AG09319 (cell line): ENCODE results near the gene BCAT1.
"Not testable (repeated sequence)": the region's sequence is repeated elsewhere in the genome, so short reads cannot be mapped to it uniquely, and the experiment has no call there.

Experiments used
- DNase-seq: peaks from one replicate; pipeline ENCODE4 v3.0.0-alpha.2; 2010; ENCODE audit warnings: low read depth; ENCODE audit errors: extremely low read depth
- TF ChIP-seq, protein P1 (sequence below): IDR thresholded peaks from 2 replicates; pipeline ENCODE4 v1.5.1; 2011; ENCODE audit warnings: low read depth, mild to moderate bottlenecking, inconsistent platforms, low read length, moderate library complexity

Gene BCAT1

DNA sequence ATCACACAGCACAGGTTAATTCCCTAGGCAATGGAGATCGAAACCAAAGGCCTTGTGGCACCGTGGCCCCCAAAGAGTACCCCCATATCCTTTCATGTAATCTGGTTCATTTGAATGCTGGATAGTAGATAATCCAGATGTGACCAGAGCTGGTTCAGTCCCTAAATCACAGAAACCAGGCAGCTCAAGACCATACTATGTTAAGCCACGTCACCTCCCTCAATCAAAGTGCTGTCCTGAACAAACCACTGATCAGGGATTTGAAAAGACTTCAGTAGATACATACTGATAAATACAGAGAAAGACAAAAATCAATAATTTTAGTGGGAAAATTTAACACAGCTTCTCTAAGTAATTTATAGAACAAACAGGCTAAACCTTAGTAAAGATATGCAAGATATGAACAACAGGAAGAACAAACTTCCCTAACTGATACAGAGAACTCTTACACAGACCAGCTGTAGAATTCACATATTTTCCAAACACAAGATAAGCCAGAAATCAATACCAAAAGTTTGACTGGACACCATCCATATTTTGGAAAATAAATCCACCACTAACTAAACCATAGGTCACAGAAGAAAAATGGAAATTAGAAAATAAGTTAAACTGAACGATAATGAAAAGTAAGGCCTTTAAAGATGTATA, 67.1 kb downstream of the BCAT1 start:
- TF ChIP-seq, protein P1, sequence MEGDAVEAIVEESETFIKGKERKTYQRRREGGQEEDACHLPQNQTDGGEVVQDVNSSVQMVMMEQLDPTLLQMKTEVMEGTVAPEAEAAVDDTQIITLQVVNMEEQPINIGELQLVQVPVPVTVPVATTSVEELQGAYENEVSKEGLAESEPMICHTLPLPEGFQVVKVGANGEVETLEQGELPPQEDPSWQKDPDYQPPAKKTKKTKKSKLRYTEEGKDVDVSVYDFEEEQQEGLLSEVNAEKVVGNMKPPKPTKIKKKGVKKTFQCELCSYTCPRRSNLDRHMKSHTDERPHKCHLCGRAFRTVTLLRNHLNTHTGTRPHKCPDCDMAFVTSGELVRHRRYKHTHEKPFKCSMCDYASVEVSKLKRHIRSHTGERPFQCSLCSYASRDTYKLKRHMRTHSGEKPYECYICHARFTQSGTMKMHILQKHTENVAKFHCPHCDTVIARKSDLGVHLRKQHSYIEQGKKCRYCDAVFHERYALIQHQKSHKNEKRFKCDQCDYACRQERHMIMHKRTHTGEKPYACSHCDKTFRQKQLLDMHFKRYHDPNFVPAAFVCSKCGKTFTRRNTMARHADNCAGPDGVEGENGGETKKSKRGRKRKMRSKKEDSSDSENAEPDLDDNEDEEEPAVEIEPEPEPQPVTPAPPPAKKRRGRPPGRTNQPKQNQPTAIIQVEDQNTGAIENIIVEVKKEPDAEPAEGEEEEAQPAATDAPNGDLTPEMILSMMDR, result no peak
- DNase-seq, result no peak

DNA sequence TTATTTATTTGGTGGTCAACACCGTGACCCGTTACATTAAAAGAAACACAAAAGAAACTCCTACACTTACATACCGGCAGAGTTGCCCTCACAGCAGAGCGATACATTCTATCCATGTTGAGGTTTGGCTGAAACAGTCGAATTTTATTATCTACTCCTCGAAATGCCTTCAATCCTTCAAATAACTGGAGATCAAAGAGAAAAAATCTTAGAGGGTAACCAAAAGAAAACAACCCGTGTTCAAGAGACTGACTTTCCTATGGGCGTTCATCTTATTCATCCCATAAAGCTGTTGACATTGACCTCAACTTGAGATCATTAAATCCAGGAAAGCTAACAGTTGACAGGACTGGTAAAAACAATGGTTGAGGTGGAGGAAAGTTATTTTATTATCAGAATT, 67.7 kb downstream of the BCAT1 start:
- TF ChIP-seq, protein P1, result no peak
- DNase-seq, result no peak

DNA sequence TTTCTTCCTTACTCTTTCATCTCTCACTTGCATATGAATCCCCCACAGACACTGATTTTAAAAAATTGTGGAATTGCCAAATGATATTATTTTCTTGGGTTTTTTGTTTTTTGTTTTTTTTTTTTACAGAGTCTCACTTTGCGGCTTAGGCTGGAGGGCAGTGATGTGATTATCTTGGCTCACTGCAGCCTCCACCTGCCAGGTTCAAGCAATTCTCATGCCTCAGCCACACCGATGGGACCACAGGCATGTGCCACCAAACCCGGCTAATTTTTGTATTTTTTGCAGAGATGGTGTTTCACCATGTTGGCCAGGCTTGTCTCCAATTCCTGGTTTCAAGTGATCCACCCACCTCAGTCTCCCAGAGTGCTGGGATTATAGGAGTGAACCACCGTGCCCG, 68.2 kb downstream of the BCAT1 start:
- no peak for DNase-seq
- TF ChIP-seq, protein P1, result no peak

DNA sequence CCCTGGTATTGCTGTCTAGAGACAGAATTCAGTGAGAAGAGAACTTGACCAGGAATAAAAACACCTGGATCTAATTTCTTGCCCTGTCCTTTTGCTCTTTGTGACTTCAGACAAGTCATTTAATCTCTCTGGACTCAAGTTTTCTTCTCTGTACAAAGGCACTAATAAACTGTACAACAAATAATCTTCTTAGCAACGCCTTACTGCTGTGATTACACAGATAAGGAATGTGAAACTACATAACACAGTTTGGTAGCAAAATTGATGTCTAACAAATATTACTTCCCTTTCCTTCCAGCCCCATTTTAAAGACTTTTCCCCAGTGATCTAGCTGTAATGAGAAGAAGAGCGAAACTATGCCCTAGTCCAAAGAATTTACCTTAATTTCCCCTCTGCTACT, 69.3 kb downstream of the BCAT1 start:
- no peak for DNase-seq

DNA sequence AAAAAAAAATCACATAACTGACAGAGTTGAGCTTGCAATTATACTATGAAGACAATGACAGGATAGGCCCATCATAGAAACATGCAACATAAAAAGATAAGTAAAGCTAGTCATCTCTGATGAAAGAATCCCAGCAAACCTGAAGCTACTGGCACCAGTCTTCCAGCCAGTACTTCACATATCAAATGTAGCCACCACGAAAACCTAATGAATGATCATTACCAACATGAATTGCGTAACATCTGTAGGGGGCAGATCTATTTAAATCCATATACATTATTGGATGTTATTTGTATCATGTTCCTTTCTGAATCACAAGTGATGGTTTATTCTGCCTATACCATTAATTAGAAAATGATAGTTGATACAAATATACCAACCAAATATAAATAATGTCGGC, 73.9 kb downstream of the BCAT1 start:
- TF ChIP-seq, protein P1, result no peak
- no peak for DNase-seq

More for the DNA sequence above, 69.3 kb downstream of the BCAT1 start:
- TF ChIP-seq, protein P1, result no peak

DNA sequence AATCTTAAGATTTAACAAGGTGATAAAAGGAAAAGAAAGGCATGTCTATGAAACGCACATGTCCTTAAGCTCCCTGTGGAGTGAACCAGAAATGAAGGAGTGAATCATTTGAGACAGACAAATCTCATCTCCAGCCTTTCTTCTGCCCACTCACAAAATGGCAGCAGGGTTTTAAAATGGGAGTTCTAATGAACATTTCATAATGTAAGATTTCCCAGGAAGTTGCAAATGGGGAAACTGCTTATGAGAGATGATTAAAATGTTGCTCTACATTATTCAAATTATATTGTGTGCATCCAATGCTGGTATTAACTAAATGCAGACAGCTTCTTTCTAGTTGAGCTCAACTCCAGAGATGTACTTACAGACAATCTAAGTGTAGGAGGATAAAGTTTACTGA, 76.7 kb downstream of the BCAT1 start:
- no peak for DNase-seq
- TF ChIP-seq, protein P1, result no peak

DNA sequence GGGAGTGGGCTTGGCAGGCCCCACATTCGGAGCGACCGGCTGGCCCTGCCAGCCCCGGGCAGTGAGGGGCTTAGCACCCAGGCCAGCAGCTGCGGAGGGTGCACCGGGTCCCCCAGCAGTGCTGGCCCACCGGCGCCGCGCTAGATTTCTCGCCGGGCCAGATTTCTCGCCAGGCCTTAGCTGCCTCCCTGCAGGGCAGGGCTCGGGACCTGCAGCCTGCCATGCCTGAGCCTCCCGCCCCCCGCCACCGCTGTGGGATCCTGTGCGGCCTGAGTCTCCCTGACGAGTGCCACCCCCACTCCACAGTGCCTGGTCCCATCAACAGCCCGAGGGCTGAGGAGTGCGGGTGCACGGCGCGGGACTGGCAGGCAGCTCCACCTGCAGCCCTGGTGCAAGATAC, 82.8 kb downstream of the BCAT1 start:
- not testable (repeated sequence) for DNase-seq

DNA sequence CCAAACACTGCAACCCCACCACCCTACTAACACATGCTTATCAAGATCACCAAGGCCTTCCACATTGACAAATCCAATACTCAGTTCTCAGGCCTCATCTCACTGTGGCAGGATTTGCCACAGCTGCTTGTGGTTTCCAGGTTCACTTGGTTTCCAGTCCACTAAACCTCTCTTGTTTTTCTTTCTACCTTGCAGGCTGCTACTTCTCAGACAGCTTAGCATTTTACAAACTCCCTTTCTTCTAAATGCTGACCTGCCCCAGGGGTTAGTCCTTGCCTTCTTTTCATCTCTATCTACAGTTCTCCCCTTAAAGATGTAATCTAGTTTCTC, 84.1 kb downstream of the BCAT1 start:
- DNase-seq, result no peak
- TF ChIP-seq, protein P1, result no peak
